ENCODE data around the gene FAM180B. TPM values are rescaled to one million over a fixed set of nuclear protein-coding genes. Genes with fewer than 3 reads are reported as not detected.

The FAM180B gene
- total RNA-seq, 4 donors from 2014 or later = not detected

- peaks cover 6 to 30% (median 7%) of the 10 kb centered on the region in 3 donors for H3K4me1 ChIP-seq
- peak overlapping the region in 3 of 4 donors; percentile 25 to 60 (median 36) for H3K4me3 ChIP-seq
- no peak overlapping the region for H3K27ac ChIP-seq
- intact Hi-C loops (cut with DNase I) = no loop called here
- H3K9me3 ChIP-seq = peaks cover 0 to 4% (median 0%) of the 10 kb centered on the region in 3 donors
- WGBS, 2 donors = 63 to 71% methylated on average over 26 to 62 of the region's 122 CpGs
- TF ChIP-seq POLR2A (IDR thresholded peaks at IDR 0.05) (no peak), CTCF (IDR thresholded peaks at IDR 0.05) (no peak)
- DNase-seq = no peak
- H3K27me3 ChIP-seq = peaks cover 0 to 64% (median 8%) of the 10 kb centered on the region in 4 donors
- peaks cover 0 to 5% (median 0%) of the 10 kb centered on the region in 3 donors for H3K36me3 ChIP-seq
Measured at GRCh38 chr11:47589977-47590861, 3.7 kb downstream of the FAM180B start.

DNA sequence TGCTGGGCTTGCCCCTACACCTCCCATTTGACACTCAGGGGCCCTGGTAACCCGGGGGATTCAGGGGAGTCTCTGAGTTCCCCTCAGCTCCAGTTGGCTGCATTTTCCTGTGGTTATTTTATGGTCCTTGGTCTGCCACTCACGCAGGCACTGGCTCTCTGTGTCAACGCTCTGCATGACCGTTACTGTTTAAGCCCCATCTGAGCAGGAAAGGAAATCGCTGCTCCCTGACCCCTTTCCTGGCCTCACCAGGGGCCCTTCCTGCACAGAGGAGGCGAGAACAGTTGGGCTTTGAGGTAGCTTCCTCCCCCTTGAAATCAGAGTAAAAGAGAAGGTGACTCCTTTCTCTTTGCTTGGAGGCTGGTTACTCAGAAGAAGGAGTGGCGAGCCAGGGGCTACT is 5.3 kb downstream of the FAM180B start:
- H3K9me3 ChIP-seq = peaks cover 0 to 4% (median 0%) of the 10 kb centered on the region in 3 donors
- intact Hi-C loops (cut with DNase I) = no loop called here
- 38 to 59% methylated on average over 4 to 6 of the region's 7 CpGs for WGBS, 2 donors
- H3K4me1 ChIP-seq = peaks cover 6 to 30% (median 7%) of the 10 kb centered on the region in 3 donors
- DNase-seq = no peak
- no peaks in the 10 kb centered on the region for H3K36me3 ChIP-seq
- no peak for TF ChIP-seq CTCF (IDR thresholded peaks at IDR 0.05)
- no peak overlapping the region for H3K4me3 ChIP-seq
- H3K27ac ChIP-seq = no peak overlapping the region
- H3K27me3 ChIP-seq = peaks cover 0 to 76% (median 8%) of the 10 kb centered on the region in 4 donors

GRCh38 chr11:47592251-47592650 is 5.8 kb downstream of the FAM180B start:
- TF ChIP-seq CTCF (IDR thresholded peaks at IDR 0.05) (no peak), POLR2A (IDR thresholded peaks at IDR 0.05) (no peak)
- intact Hi-C loops (cut with DNase I) = no loop called here
- DNase-seq = no peak
- Histone ChIP-seq H3K36me3 (no peaks in the 10 kb centered on the region), H3K4me1 (peaks cover 6 to 30% (median 7%) of the 10 kb centered on the region in 3 donors), H3K9me3 (peaks cover 0 to 4% (median 0%) of the 10 kb centered on the region in 3 donors), H3K4me3 (no peak overlapping the region), H3K27me3 (peaks cover 0 to 76% (median 8%) of the 10 kb centered on the region in 4 donors), H3K27ac (no peak overlapping the region)
- 48 to 71% methylated on average over 3 of the region's 4 CpGs for WGBS, 2 donors

DNA sequence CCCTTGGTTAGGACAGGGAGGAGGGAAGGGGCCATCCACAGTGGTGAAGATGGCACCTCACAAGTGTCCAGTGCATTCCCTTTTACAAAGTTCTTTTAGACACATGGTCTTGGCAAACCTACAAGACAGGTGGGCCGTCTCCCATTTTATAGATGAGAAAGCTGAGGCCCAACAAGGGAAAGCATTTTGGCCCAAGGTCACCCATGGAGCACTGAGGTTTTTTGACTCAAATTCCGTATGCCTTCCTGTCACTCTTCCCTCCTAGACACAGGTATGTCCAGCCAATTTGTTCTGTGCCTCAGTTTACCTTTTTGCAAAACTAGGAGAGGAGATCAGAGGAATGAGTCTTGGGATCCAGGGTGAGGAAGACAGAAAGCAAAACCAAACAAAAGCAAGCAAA is 6.5 kb downstream of the FAM180B start:
- no peak overlapping the region for H3K27ac ChIP-seq
- H3K27me3 ChIP-seq = peaks cover 0 to 76% (median 8%) of the 10 kb centered on the region in 4 donors
- intact Hi-C loops (cut with DNase I) = no loop called here
- H3K4me3 ChIP-seq = no peak overlapping the region
- H3K4me1 ChIP-seq = peaks cover 6 to 30% (median 7%) of the 10 kb centered on the region in 3 donors
- H3K36me3 ChIP-seq = no peaks in the 10 kb centered on the region
- peaks cover 0 to 4% (median 0%) of the 10 kb centered on the region in 3 donors for H3K9me3 ChIP-seq
- whole genome bisulfite sequencing, 2 donors = 52 to 61% methylated on average over 2 of the region's 2 CpGs
- DNase-seq = no peak
- TF ChIP-seq CTCF (IDR thresholded peaks at IDR 0.05) = no peak
- no peak for TF ChIP-seq POLR2A (IDR thresholded peaks at IDR 0.05)

- TF ChIP-seq CTCF (IDR thresholded peaks at IDR 0.05) (no peak), POLR2A (IDR thresholded peaks at IDR 0.05) (no peak)
- Histone ChIP-seq H3K9me3 (peaks cover 0 to 4% (median 0%) of the 10 kb centered on the region in 3 donors), H3K4me3 (peak overlapping the region in 2 of 4 donors; percentile 35 to 57), H3K4me1 (peaks cover 6 to 30% (median 7%) of the 10 kb centered on the region in 3 donors), H3K27me3 (peaks cover 0 to 76% (median 8%) of the 10 kb centered on the region in 4 donors), H3K36me3 (no peaks in the 10 kb centered on the region), H3K27ac (no peak overlapping the region)
- WGBS, 2 donors = 10 to 29% methylated on average over 4 to 6 of the region's 6 CpGs
- intact Hi-C loops (cut with DNase I) = no loop called here
- no peak for DNase-seq
Measured at GRCh38 chr11:47593492-47593933, 7.0 kb downstream of the FAM180B start.

Data from esophagus squamous epithelium (tissue), 5 donors.